Hematopoietic multipotent progenitor cell treated with erythropoietin and hydrocortisone succinate and interleukin-3 and kit ligand, for 15 days (in vitro differentiated cells): ENCODE measurements around the gene NLRC5.

Experiments used
- DNase-seq: peaks from one replicate; pipeline ENCODE4 v3.0.0-alpha.2; 2015; ENCODE audit warnings: low spot score

The NLRC5 gene, protein sequence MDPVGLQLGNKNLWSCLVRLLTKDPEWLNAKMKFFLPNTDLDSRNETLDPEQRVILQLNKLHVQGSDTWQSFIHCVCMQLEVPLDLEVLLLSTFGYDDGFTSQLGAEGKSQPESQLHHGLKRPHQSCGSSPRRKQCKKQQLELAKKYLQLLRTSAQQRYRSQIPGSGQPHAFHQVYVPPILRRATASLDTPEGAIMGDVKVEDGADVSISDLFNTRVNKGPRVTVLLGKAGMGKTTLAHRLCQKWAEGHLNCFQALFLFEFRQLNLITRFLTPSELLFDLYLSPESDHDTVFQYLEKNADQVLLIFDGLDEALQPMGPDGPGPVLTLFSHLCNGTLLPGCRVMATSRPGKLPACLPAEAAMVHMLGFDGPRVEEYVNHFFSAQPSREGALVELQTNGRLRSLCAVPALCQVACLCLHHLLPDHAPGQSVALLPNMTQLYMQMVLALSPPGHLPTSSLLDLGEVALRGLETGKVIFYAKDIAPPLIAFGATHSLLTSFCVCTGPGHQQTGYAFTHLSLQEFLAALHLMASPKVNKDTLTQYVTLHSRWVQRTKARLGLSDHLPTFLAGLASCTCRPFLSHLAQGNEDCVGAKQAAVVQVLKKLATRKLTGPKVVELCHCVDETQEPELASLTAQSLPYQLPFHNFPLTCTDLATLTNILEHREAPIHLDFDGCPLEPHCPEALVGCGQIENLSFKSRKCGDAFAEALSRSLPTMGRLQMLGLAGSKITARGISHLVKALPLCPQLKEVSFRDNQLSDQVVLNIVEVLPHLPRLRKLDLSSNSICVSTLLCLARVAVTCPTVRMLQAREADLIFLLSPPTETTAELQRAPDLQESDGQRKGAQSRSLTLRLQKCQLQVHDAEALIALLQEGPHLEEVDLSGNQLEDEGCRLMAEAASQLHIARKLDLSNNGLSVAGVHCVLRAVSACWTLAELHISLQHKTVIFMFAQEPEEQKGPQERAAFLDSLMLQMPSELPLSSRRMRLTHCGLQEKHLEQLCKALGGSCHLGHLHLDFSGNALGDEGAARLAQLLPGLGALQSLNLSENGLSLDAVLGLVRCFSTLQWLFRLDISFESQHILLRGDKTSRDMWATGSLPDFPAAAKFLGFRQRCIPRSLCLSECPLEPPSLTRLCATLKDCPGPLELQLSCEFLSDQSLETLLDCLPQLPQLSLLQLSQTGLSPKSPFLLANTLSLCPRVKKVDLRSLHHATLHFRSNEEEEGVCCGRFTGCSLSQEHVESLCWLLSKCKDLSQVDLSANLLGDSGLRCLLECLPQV (N-terminal part only)

DNA sequence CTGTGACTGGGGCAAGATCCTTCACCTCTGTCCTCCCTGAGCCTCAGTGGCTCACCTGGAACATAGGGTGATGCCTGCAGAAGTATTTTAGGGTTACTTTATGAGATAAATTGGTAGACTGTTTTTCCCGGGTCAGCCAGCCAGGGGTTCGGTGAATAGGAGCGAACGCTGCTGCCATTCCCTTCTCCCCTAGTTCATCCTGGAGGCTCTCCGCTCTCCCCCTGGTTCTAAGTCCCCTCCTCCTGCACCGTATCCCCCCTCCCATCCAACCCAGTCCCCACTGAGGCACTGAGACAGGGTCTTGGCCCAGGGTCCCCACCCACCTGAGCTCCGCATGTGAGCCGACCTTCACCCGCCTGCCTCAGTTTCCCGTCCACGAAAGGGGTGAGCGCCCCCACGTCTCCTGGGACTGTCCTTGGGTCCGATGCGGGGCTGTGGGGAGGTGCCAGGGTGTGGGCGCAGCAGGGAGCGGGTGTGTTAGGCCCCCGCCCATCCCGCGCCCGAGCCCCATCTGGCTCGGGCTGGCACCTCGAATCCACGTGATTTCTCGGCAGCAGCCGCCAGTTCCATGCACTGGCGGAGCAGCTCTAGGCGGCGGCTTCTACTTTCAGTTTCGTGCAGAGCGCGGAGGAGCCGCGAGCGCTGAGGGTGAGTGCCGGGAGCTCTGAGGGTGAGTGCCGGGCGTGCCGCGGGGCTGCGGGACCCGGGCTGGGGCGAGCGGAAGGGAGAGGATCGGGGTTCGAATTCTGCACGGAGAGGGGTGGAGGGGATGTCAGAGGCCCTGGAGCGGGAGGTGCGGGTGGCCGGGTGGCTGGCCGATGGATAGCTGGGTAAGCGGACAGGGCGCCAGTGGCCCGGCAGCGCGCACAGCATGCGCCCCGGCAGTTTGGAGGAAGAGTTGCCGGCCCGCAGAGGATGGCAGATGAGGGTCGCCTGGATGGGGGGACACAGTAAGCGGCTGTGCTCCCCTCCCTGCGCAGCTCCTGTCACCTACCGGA, at the start of gene NLRC5:
Gene NLRC5 (plus strand): TSS at position 610 of the 998 bp plus-strand sequence. CDS start 31,156 bp downstream, outside the sequence.
- peak; percentile 81 for DNase-seq

DNA sequence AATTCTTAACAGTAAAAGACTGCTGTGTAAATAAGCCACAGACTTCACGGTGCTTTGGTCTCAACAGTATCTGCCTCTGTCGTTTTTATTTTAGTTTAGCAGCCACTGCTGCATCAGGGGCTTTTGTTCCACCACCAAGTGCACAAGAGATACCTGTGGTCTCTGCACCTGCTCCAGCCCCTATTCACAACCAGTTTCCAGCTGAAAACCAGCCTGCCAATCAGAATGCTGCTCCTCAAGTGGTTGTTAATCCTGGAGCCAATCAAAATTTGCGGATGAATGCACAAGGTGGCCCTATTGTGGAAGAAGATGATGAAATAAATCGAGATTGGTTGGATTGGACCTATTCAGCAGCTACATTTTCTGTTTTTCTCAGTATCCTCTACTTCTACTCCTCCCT, 49.6 kb upstream of the NLRC5 start:
- no peak for DNase-seq

DNA sequence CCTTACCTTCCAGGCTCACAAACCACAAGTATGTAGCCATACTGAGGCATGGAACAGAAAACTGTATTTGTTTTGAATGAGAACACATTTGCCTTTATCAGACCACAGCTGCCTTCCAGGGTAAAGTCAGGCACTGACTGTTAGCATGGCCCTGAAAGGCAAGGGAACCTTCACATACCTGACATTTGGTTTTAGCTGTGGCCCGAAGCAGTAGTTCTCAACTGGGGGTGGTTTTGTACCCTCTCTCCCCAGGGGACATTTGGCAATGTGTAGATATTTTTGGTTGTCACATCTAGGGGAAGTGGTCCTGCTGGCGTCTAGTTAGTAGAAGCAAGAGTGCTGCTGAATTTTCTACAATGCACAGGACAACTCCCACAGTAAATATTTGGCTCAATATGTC, 48.3 kb upstream of the NLRC5 start:
- DNase-seq = no peak

DNA sequence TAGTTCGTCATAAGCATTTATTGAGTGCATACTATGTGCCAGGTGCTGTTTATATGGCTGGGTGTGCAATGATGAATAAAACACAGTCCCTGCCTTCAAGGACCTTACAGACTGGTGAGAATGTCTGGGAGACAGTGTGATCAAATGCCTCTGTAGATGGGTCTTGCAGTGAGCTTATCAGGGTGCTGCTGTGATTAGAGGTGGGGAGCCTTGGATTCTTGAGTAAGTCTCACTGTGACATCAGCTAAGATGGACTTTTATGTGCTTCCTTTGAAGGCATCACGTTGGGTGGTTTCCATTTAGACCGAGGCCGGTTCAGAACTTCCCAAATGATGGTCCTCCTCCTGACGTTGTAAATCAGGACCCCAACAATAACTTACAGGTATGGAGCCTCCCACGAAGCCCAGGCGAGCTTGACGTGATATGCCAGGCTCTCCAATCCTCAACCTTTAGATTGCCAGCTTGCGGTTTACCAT, 47.5 kb upstream of the NLRC5 start:
- DNase-seq = no peak

DNA sequence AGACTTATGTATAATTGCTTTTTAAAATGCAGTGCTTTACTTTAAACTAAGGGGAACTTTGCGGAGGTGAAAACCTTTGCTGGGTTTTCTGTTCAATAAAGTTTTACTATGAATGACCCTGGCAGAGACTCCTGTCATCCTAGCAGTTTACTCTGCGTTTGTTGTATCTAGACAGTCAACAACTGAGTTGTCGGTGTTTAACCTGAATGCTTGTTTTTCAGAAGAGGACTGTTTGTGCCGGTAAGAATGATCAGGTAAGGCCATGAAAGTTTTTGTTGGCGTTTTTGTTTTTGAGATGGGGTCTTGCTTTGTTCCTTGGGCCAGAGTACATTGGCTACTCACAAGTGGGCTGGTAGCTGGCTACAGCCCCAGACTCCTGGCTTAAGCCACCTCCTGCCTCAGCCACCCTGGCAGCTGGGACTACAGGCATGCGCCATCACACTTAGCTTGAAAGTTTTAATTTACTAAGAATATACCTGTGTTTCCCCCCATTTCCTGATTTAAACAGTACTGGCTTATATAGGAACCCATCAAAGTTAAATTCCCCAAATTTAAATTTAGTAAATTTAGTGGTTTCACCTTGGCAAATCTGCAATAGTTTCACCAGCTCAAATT, 45.5 kb upstream of the NLRC5 start:
- no peak for DNase-seq

GRCh38 chr16:56944954-56945839, 44.2 kb upstream of the NLRC5 start:
- DNase-seq = no peak

GRCh38 chr16:56945847-56946527, 43.4 kb upstream of the NLRC5 start:
- DNase-seq = no peak

DNA sequence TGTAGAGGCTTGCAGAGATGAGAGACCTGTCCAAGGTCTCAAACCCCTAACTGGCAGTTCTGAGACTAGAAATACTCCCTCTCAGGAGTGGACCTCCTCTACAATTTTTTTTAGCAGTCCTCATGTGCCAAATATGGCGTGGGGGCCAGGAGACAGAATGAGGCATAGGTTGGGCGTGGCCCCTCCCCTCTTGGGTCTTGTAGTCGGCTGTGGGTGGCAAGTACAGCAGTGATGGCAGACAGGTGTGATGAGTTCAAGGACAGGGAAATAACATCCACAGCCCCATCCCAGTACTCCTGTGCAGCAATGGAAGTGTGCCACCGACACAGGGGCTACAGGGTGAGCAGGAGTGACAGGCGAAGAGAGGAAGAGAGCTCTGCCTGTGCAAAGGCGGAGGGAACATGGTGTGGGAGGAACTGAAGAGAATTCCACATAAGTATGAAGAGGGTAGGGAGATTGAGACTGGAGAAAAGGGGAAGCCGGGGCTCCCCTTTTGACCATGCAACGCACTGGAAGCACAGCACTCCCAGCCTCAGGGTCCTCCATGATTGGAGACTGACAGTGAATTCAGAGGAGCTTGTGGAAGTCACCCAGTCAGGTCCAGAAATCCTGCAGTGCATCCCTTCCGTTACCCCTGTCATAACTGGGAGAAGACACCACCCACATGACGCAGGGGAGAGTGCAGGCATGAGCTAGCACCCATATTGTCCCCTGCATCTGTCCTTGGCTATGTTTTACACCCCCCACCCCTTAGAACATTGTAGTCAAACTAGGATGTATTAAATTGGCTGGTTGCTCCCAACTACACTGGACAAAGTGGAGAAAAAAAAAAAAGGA, 42.4 kb upstream of the NLRC5 start:
- DNase-seq = no peak

DNA sequence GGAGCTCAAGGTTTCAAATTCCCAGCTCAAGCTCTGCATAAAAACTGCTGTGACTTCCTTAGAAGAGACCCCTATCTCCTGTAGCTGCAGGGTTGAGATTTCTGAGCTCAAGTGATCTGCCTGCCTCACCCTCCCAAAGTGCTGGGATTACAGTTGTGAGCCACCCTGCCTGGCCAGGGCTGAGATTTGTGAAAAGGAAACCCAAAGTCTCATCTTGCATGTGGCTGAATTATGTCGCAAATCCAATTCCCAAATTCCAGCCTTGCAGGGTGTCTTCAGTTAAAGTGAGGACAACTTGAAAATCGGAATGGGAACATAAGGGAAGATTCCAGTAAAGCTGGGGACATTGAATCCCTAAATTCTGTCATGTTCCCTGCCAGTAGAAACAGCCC, 41.8 kb upstream of the NLRC5 start:
- no peak for DNase-seq

- no peak for DNase-seq
Measured at GRCh38 chr16:56948234-56948633, 41.1 kb upstream of the NLRC5 start.

GRCh38 chr16:56950051-56950450, 39.3 kb upstream of the NLRC5 start:
- no peak for DNase-seq

- no peak for DNase-seq
Measured at GRCh38 chr16:56950455-56950854, 38.9 kb upstream of the NLRC5 start.

GRCh38 chr16:56950881-56951771, 38.2 kb upstream of the NLRC5 start:
- peak; percentile 20 for DNase-seq

DNA sequence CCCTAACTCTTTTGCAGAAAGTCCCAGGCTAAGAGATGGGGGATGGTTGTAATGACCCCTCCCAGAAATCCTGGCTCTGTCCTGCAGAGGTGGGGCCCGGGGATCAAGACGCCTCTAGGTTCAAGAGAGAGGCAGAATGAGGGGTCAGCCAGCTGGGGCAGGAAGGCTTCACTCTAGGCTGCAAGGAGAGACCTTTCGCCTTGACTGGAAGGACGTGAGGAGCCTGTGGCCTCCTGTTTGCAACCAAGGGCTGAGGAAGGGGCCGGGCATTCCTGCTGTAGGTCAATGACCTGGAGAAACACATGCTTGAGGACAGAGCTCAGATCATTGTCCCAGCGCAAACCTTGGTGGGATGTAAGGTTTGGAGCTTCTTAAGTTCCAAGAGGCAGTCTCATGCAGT, 36.4 kb upstream of the NLRC5 start:
- DNase-seq = no peak

- no peak for DNase-seq
Measured at GRCh38 chr16:56956076-56956475, 33.3 kb upstream of the NLRC5 start.

GRCh38 chr16:56956756-56957155, 32.6 kb upstream of the NLRC5 start:
- no peak for DNase-seq
